NOMO-1 treated with dmso at 0.1 percent for 144 hours (cell line): ENCODE results near the gene SSPN.

Source experiments
- DNase-seq: peaks from one replicate; lab custom pipeline; 2025; ENCODE audit not compliant: unreplicated experiment; lab: John Stamatoyannopoulos, UW

Gene SSPN

GRCh38 chr12:26264215-26264838, 69.0 kb downstream of the SSPN start:
- DNase-seq, result no peak

- no peak for DNase-seq
Measured at GRCh38 chr12:26265606-26266005, 70.2 kb downstream of the SSPN start.

DNA sequence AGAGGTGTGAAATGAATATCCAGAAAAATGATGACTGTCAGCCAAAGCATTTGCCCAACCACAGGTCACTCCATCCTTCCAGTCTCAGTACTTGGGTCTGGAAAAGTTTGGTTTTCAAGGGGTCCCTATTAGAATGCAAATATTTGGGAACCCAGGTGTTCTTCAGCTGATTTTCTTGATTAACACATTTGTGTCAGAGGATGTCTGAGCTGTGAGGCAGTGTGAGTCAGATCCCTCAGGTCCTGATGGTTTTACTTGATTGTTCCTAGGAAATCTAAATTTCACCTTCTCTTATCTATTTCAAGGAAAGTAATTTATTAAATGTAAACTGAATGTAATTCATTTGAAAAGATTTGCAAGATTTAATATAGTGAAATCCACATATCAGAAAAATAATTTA, 71.5 kb downstream of the SSPN start:
- no peak for DNase-seq

DNA sequence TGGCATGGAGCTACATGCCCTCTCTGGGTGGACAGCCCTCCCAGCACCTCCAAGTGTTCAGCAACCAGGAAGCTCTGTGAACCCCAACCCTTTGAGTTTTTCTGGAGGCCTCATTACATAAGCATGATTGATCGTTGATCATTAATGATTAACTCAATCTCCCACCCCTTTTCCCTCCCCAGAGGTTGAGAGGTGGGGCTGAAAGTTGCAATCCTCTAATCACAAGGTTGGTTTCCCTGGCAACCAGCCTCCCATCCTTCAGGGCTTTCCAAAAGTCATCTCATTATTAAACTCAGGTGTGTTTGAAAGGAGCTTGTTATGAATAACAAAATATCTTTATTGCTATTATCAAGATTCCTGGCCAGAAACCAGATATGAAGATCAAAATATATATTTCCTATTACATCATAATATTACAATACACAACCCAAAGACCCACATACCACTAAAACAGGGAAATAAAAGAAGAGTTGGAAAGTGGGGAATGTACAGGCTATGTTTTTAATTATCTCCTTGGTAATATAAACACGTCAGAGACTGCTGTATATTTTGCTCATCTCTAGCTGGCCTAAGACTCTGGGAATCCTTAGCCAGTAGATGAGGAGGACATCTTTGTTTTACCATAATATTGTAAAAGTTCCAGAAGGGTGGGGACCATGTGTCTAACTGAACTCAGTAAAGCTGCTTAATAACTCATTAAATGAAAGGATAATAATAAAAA, 73.6 kb downstream of the SSPN start:
- DNase-seq, result no peak

DNA sequence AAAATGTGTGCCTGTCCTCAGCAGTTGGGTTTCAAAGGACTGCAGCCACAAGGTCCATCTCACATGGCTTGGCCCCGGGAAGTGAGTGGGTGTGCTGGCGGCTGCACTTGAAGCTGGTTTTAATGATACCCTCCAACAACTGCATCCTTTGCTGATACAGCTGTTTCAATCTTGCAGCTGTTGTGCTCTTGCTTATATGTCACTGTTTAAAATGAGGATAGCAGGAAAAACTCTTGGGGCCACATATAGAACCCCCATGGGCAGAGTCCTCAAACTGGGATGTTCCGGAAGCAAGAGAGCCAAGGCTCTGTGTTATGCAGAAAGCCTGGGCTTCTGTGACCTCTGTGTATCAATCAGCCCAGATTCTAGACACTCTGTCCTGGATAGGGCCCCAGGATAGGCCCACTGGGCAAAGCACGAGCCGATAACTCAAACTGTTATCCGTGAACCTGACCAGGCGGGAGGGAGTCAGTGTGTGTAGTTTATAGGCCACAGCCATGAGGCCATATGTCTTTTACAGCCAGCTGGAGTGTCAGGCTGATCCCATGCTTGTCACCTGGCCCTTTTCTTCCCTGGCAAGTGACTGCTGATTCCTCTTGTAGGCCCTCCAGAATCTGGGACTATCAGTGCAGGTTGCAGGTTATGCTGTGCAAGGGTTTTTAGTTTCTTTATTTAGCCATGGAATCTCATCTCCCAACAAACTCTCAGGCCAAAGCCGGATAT, 74.3 kb downstream of the SSPN start:
- DNase-seq, result no peak

DNA sequence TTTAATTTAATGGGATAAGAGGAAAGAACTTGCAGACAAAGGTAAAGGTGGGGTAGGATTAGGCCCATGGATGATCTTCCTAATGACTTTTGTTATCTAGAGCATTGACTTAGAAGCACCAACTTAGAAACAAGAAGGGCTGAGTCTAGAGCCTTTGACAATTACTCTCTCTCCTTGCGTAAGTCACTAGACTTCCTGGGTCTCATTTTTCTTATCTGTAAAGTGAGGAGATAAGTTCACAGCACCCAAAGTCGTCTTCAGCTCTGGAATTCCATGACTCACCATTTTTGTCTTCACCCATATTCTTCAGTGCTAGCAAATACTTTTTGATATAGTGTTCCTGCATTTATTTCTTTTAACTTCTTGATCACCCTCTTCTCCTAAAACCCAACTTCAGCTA, 75.7 kb downstream of the SSPN start:
- no peak for DNase-seq

DNA sequence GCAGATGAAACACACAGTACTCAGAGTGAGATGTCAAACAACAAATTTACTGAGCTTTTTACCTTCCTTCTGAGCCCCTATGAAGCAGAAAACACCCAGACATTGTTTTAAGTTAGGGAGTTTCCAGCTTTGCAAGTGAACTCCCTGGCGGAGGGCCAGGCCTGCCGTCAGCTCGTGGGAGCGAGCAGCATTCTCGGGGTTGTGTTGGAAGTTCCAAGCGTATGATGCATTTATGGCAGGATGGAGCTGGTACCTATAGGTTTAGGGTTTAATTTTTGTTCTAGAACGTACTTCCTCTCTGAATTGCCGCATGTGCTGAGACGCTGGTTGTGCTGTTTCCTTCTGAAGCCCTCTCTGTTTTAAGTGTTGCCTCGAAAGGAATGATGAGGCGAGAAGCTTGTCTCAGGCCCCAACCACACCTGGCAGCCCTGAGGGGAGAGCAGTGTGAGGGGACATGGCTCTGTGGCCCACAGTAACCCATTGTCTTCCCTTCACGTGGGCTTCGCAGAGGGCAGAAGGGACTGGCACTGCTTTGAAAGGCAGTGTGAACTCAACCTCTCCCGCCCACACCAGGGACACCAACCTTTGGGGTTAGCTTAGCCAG, 76.6 kb downstream of the SSPN start:
- no peak for DNase-seq

- DNase-seq, result no peak
Measured at GRCh38 chr12:26272851-26273250, 77.5 kb downstream of the SSPN start.

DNA sequence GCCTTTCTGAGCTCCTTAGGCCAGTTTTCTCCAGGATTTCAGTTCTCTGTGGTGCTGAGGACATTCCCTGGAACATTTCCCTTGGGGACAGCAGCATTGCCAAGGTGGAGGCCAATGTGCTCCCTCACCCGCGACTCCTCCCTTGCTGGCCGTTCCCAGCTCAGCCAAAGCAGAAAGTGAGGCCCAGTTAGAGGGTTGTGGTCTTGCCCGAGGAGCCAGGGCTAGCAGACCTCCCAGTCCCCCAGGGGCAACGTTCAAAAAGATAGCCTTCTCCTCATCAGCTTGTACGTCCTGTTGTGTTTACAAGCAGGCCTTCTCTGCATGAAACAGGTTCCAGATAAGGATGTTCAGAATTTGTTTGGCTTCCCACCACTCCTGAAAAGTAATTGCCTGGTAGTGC, 78.4 kb downstream of the SSPN start:
- DNase-seq, result no peak

- DNase-seq, result peak; percentile 92
Measured at GRCh38 chr12:26274441-26275312, 79.3 kb downstream of the SSPN start.

- DNase-seq, result no peak
Measured at GRCh38 chr12:26275313-26276131, 80.1 kb downstream of the SSPN start.

DNA sequence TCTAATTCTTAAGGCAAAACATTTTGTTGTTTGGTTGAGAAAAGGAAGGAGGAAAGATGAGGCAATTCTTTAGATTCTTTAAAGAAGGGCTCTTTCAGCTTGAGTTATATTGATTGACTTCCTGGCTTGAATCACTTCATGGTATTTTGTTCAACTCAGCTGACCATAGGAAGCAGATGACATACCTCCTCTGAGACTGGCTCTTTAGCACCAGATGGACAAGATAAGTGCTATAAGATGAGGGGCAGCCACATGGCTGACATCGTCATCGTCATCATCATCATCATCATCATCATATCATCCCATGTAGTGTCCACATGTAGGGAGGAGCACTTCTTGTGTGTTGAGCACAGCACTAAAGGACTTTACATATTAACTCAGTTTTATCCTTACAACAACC, 81.3 kb downstream of the SSPN start:
- no peak for DNase-seq

DNA sequence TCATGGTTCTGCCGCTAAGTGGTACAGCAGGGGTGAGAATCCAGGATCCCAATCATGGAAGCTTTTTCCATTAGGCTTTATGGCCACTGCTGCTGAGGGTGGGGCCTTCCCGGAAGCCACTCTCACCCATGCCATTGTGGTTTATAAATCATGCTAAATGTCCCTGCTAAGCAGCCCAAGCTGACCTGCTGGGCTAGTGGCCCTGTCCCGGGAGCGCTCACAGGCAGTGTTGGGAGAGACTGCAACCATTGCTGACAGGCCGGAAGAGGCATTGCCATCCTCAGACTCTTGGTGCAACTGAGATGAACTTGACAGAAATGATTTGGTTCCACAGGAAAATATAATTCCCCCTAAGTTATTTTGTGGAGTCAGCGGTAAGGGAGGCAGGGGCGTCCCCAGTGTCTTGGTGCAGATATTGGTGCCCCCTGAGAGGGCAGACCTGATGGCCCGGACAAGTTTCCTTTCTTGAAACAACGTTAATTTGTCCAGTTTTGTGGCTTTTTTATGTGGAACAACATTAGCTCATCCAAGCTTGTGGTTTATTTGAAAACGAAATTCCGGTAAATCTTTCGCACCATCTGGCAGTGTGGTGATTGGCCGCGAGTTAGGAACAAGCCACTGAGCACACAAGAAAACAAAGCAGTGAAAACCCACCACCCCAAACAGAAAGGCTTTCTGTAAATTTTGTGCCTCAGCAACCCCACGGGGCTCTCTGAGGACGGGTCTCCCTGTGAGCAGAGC, 82.3 kb downstream of the SSPN start:
- no peak for DNase-seq

DNA sequence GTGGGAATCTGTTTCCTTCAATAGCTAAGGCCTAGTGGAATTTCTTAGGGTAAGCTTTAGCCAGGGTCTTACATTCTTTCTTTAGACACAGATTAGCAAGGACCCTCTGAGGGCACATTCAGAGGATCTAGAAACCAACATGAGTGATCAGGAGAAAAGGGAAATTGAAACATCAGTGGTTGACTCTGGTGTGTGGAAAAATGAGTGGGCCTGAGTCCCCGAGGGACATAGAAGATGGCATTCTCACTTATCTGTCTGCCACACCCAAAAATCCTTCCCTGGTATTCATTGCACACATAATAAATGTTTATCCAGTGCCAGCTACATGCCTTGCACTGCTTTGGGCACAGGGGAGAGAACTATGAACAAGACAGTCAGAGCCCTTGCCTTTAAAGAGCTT, 82.9 kb downstream of the SSPN start:
- DNase-seq, result no peak

- no peak for DNase-seq
Measured at GRCh38 chr12:26278666-26279065, 83.3 kb downstream of the SSPN start.

GRCh38 chr12:26279091-26279490, 83.7 kb downstream of the SSPN start:
- no peak for DNase-seq

DNA sequence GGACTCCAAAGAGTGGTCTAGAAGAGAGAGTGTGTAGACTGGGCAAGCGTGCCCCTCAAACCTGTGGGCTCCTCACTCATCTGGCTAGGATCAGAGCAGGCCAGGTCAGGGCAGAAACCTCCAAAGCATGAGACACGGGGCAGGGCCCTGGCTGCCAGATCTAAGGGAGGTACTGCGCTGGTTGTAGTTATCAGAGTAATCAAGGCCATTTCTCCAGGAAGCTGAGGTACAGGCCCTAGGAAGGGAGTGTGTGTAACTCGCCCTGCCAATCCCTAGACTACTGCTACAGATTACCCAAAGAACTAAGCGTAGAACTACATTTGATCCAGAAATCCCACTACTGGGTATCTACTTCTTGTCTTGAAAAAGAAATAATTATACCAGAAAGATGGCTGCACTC, 84.5 kb downstream of the SSPN start:
- DNase-seq, result no peak

DNA sequence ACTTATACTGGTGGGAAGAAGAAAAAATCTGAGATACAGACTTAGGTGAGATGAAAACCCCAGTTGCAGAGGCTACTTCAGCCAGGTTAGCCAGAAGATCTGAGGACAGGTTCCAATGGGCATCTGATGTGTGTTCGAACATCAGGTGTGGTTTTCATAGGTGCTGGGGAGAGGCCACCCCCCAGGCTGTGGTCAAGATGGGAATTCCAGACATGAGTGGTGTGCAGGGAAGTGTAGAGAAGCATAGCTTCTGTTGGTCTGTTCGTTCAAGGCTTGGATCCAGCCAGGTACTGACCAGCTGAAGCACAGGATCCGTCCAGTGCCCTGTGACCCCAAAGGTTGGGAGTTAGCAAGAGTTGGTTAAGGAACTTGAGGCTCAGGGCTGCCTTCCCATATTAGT, 85.5 kb downstream of the SSPN start:
- DNase-seq, result no peak

GRCh38 chr12:26281320-26281719, 85.9 kb downstream of the SSPN start:
- DNase-seq, result no peak
